NCI-H2081 (cell line): ENCODE results near the gene CLDN7.

Experiments
- DNase-seq, 2 experiments: peaks; one replicate each; lab custom pipeline; 2025; lab: John Stamatoyannopoulos, UW

CLDN7 gene

DNA sequence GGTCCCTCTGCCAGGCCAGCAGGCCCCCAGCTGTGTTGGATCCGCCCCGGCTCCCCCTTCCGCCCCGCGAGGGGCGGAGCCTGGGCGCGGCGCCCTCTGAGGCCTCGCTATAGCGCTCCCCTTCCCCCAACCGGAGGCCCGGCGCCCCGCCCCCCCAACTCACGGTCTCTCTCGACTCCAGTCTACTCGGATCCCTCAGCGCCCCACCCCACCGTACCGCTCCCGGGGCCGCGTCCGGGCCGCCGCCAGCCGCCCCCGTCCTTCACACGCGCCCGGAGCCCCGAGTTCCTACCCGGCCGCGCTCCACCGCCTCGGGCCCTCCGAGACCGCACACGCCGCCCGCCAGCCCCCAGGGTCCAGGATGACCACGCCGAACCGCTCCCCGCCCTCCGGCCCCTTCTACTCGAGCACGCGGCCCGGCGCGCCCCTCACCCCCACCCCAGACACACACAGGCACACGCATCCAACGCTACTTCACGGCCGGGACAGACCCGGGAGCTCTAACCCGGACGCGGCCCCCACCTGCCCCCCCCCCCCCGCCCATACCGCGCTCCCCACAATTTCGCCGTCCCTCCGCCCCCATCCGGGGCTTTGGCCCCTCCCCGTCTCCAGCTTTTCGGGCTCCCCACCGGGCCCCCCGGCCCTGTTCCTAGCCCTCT is 24.4 kb downstream of the CLDN7 start:
- DNase-seq, result peak; percentile 34 to 65

DNA sequence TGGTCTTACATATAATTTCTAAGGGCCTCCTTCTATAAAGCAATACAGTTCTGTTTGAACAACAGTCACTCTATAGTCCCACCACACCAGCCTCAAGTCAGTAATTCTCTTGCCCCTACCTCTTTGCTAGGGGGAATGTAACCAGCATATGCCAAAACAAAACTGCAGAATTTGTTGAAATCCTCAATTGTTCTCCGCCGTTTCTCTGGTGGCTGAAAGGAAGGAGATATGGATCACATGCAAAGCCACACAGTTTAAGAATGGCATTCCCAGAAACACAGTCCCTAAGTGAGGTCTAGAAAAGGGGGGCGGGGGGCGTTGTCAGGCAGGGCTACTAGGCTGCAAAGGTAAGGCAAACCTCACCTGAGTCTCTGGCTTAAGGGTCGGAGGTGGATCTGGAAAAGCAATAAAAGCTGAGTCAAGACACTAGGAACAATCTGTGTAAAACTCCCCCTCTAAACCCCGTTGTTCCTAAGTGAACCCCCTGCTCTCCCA is 25.0 kb downstream of the CLDN7 start:
- no peak for DNase-seq

DNA sequence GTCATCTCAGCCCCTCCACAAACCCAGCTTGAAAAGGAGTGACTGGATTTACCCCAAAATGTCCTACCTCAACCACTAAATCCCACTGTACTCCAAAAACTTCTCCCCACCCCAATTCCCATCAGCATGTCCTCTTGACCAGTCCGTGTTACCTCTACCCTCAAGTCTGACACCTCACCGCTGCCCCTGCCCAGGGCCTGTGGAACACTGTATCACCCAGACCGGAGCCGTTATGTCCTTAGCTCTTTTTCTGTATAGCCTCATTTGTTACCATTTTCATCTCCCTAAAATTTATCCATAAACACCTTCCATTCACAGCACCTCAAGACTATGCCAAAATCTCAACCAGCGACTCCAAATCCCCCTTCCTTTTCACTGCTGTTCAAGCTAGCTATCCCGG is 25.5 kb downstream of the CLDN7 start:
- no peak for DNase-seq

DNA sequence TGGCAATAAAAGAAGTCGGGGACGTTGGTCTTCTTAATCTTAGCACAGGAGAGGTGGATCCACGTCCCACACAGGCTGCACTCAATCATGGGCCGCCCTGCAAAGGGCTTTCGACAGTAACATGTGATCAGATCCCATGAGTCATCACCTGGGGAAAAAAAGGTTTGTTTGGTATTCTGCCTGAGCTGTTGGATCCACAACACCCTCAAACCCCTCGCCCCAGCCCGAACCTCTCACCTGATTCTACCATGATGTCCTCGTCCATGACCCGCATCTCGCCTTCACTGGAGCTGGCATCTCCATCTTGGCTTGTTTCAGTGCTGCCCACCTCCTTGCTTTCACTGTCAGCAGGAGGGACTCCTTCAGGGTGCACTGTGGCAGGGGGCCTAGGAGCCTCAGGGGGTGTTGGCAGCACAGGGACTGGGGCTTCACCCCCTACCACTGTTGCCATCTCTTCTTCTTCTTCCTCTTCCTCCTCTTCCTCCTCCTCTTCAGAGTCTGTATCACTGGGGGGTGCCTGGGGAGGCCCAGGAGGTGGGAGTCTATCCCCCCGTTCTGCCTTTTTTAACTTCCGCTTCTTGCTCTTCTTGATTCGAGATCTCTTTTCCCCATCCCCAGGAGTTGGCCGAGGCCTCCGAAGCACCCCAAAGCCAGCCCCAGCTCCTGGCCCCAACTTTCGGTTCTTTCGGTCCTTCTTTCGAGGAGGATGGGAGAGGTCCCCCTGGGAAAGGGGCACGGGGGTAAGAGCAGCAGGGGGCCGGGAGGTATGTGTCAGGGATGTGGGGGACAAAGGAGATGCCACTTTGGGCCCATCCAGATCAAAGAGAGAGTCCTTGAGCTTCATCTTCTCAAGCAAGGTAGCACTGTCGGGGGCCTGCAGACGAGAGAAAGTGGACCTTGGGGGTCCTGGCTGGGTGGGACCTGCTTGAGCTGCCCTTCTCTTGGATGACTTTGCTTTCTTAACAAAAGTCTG is 26.3 kb downstream of the CLDN7 start:
- no peak for DNase-seq

DNA sequence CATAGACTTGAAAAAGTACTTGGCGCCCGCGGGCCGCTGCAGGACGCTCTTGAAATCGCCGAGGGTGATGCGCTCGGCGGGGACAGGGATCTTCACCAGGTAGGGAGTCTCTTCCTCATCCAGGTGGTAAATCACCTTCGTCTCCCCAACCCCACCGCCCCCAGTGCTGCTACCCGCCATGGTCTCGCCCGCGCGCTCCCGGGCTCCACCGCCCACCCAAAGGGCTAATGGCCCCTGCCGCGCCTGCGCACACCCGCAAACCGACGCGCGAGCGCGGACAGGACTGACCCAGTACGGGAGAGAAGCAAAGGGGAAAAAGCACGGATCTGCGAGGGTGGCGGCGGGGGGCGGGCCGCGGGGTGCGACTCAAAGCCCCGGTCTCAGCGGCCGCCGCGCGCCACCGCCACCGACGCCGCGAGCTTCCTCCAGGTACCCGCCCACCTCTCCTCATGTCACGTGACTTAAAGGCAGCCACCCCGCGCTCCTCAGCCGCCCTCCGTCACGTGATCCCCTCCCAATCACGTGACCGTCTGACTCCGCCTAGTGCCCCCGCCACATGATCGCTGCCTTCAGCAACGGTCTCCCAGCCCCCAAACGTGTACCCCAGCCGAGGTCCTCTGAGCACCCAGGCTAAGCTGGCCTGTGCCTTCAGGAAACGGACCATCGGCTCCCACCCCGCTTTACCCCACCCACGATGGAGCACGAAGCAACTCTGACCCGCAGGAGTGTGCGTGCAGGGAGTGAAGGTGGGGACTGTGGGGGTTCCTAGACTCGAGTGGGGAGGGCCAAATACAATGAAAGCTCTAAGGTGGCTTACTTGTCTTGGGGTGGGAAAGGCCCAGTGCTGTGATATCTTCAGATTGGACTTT is 28.0 kb downstream of the CLDN7 start, which contains the start of gene DVL2:
DVL2 (minus strand) TSS at position 435 of the 869 bp plus-strand sequence; CDS start at position 180, 255 bp downstream.
- peak; percentile 79 to 82 for DNase-seq

DNA sequence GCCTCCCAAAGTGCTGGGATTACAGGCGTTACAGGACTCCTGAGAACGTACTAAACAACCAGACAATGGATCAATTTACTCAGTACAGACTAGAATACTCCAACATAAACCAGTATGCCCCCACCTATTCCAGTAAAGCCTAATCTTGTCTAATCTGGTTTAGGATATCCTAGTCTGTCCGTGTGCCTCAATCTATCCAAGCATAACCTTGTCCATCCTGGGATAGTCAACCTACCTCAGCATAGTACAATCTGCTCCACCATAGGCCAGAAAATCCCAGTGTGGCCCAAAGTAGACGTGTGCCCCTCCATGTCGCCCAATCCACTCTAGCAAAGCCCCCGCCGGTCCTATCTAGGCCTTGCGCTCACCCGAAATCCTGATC is 28.6 kb downstream of the CLDN7 start:
- DNase-seq, result no peak

DNA sequence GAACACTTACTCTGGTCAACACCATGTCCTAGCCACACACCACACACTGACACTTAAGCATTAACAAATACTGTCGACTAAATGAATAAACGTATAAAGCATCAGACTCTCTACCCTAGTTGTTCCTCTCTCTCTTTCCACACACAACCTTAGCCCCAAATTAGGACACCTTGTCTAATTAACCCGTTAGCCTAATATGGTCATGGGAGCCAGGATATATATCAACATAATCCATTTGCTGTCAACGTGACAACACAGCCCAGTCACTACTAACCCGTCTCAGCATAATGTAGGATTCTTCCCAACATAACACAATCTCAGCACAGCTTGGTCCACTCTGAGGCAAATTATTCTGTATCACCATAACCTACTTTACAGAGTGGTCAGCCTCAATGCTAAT is 30.2 kb downstream of the CLDN7 start:
- no peak for DNase-seq

DNA sequence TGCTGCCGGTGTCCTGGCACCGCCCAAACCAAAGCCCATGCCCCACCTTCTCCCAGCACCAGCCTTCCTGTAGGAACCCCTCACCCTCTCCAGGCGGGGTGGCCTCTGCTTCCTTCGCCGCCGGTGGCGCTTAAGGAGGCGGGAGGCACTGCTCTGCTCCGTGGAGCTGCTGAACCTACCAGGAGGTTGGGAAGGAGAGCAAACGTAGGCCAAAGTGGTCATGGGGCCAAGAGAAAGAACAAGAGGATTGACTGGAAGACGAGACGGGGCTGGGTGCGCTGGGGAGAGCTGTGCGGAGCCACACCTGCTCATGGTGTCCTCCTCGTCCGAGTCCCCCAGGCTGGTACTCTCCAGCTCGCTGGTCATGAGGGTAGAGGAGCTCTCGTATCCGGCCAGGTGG is 32.8 kb downstream of the CLDN7 start:
- DNase-seq, result no peak

DNA sequence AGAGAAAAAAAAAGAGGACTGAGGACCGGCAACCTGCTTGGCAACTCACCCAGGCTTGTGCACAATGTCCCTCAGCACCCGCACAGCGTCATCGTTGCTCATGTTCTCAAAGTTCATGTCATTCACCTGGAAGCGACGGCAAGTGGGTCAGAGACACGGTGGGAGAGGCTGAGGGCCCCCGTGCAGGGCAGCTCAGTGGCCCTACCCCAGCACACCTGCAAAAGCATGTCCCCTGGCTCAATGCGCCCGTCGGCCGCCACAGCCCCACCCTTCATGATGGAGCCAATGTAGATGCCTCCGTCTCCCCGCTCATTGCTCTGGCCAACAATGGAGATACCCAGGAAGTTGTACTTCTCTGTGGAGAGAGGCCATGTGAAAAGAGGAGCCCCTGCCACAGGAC is 33.4 kb downstream of the CLDN7 start:
- DNase-seq, result no peak

DNA sequence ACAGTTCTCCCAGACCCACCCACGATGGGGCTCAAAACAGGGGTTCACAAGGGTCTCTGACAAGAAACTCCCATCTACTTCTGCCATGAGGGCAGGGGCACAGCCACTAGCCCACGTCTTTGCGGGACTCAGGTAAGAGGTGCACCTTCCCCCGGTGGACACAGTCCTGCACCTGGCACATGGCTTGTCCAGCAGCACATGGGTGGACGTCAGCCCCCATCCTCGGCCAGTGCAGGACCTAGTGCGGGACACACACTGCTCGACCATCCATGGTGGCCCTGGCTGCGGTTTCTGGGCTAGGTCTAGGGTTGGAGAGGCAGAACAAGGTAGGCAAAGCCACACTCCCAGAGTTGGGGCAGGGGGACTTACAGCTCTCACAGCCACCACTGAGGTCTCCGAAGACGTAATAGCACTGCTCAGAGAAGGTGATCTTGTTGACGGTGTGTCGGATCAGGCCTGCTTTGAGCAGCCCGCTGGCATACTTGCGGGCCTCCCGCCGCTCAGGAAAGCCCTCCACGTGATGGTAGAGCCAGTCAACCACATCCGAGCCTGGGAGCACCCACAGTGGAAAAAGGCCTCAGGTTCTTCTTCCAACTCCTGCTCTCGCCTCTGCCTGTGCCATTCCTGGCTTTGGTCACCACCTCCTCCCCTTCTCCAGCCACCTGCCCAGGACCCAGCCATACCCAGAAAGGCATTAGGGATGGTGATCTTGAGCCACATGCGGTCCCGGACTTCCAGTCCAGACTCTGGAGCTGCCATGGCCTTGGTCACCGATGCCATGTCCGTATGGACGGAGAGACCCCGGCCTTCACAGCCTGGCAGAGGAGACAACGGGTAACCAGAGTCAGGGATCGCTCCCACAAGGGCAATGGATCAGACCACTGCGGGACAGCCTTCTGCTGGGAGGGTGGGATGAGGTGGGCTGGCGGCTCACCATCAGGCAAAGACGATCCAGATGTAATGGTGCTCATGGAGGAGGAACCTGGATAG is 35.3 kb downstream of the CLDN7 start:
- no peak for DNase-seq

DNA sequence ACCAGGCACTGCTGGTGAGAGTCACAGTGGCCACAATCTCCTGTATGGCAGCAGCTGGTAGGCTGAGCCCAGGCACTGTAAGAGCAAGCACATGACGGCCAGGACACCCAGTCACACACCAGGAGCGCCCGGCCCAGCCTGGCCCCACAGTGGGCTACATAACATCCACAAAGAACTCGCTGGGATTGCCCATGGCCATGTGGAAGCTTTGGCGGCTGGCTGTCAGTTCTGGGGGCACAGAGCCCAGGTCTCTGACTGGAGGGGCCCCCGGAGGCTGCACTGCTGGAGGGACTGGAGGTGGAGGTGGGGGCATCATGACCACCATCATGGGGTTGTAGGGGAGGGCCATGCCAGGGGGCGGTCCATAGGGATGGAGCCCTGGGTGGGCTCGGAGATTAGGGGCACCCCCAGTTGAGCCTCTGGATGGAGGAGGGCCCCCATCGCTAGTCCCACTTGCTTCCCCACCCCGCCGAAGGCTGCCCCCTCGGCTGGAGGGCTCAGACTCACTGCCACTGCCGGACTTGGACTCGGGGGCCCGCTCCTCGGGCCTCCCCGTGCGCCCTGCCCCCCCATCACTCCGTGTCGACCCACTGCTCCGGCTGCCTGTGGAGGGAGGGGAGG is 36.5 kb downstream of the CLDN7 start:
- DNase-seq, result no peak

DNA sequence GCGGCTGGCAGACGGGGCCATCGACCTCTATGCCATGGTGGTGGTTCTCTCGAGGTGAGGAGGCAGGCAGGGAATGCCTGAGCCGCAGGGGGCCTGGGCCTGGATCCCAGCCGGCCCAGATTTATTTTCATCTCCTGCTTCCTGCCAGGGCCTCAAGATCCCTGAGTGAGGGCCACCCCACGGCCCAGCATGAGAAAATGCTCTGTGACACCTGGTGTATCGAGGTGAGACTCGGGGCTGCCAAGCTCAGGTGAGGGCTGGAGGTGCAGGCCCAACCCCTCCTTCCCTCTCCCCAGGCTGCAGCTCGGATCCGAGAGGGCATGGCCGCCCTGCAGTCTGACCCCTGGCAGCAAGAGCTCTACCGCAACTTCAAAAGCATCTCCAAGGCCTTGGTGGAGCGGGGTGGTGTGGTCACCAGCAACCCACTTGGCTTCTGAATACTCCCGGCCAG is 37.6 kb downstream of the CLDN7 start:
- DNase-seq, result no peak

DNA sequence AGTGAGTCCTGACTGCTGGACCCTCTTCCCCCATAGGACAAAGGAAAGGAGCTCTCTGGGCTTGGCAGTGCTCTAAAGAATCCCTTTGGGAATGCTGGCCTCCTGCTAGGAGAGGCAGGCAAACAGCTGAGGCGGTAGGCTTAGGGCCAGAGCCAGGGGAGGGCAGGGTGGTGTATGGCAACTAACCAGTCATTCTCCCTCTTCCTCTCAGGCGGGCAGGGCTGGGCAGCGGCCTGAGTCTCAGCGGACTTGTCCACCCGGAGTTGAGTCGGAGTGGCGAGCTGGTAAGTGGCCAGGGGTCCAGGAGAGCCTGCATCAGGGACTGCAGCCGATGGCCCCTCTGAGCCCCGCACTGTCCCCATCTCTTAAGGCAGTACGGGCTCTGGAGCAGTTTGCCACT is 38.2 kb downstream of the CLDN7 start:
- DNase-seq, result no peak

DNA sequence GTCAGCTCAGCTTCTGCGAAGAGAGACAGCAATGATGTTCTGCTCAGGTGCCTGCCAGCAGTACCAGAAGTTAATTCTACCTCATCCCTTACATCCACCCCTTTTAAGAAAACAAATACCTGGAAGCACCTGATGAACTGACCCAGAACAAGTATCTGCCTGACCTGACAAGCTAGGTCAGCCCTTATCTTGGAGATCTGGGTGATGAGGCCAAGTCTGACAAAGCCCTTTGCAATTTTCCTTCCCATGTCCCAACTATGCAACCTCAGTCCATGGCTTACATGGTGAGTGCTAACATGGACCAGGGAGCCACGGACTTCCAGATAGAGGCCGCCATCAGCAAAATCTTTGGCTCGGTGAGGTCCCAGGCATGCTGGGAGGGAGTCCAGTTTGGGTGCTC is 38.9 kb downstream of the CLDN7 start:
- no peak for DNase-seq

DNA sequence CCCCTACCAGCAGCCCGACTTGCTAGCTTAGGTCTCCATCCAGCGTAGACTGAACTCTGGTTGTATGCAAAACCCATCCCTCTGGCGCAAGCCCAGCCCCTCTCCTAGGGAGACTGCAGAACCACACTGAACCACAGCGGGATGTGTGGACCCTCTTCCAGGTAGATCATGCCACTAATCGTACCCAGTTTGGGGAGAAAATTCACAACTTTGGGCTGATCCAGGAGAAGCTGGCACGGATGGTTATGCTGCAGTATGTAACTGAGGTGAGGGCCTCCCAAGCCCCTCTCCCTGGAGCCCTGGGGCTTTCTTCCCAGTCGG is 39.3 kb downstream of the CLDN7 start:
- no peak for DNase-seq

DNA sequence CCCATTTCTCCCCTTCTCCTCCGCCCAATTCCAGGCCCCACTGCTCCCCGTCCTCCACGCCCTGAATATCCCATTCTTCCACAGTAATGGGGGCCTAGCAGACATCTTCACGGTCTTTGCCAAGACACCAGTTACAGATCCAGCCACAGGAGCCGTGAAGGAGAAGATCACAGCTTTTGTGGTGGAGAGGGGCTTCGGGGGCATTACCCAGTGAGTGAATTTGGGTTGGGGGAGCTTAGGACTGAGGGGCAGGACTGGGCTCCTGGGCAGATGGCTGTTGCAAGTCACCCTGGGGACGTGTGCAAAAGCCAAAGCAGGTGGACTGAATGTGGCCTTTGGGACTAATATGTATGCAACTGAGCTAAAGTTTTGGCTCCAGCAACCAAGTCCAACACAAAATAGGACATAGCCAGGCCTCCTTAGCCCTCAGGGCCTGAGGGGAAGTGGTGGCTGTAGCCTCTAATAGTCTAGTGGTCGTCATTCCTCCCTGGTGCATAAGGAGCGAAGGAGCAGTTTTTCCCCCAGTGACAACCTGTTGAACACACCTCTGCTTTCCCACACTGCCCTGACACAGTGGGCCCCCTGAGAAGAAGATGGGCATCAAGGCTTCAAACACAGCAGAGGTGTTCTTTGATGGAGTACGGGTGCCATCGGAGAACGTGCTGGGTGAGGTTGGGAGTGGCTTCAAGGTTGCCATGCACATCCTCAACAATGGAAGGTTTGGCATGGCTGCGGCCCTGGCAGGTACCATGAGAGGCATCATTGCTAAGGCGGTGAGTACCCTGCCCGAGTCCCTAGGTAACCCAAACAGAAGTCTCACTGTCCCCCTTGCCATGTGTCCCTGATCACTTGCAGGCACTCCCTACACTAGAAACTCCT is 39.9 kb downstream of the CLDN7 start:
- DNase-seq, result no peak

DNA sequence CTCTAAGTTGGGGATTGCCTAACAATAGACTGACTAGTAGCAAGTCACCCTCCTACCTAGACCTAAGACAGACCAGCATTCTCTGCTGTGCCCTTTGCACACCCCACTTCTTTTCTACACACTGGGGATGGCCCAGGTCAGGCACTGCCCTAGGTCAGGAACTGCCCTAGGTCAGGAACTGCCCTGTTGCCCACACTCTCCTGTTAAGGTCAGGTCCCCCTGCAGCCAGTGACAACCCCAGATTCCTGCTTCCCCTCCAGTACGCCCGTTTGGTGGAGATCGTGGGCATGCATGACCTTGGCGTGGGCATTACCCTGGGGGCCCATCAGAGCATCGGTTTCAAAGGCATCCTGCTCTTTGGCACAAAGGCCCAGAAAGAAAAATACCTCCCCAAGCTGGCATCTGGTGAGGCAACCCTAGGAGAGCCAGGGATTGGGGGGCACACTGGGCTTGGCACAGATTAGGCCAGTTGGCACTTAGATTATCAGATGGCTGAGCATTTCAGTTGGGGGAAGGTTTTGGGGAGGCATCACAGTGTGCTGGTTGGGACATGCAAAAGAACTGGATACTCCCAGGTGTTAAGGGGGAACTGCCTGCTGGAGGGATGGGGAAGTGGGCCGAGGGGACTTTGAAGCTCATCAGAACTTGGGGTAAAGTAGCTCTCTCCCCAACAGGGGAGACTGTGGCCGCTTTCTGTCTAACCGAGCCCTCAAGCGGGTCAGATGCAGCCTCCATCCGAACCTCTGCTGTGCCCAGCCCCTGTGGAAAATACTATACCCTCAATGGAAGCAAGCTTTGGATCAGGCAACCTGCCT is 40.8 kb downstream of the CLDN7 start:
- DNase-seq, result no peak

DNA sequence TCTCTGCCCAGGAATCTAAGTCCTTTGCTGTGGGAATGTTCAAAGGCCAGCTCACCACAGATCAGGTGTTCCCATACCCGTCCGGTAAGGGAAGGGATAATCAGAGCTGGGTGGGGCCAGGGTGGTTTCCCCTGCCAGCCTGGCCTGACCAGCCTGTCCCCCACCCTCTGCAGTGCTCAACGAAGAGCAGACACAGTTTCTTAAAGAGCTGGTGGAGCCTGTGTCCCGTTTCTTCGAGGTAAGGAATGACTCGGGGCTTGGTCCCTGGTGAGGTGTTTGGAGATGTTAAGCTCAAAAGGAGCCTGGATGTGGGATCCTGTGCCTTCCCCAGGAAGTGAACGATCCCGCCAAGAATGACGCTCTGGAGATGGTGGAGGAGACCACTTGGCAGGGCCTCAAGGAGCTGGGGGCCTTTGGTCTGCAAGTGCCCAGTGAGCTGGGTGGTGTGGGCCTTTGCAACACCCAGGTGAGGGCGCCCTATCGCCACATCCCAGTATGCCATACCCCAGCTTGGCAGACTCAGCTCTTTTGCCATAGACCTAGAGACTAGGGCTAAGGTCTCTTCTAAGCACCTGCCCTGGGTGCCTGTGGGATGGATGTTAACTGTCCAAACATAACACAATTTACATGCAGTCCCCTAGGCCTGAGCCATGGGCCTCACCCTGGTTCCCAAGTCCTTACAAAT is 41.5 kb downstream of the CLDN7 start:
- DNase-seq, result peak; percentile 46 to 56
